GM18858 (cell line): ENCODE measurements around the gene ZNF775.

Experiments
- ATAC-seq: cut with Tn5 transposase; IDR thresholded peaks from one replicate; pipeline ENCODE4 v1.9.1; 2021; ENCODE audit not compliant: unreplicated experiment

Gene ZNF775

GRCh38 chr7:150399421-150400007 is 20.4 kb downstream of the ZNF775 start:
- ATAC-seq: no peak

- no peak for ATAC-seq
Measured at GRCh38 chr7:150400008-150400787, 21.1 kb downstream of the ZNF775 start.

GRCh38 chr7:150400788-150401423 is 21.8 kb downstream of the ZNF775 start:
- ATAC-seq: no peak

DNA sequence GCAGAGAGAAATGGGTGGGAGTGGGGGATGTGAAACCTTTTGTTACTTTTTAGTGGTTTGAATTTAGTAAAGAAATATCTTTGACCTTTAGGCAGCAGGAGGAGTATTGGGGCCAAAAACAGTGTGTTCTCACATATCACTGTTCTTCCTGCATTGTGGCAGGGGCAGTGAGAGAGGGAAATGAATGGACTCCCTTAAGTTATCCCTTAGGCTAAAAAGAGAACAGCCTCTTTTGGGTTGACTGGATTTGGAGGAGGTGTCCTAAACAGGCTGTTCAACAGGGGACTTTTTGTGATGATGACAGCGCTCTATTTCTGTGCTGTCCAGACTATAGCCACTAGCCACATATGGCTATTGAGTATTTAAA is 22.3 kb downstream of the ZNF775 start:
- no peak for ATAC-seq

GRCh38 chr7:150401861-150402631 is 22.9 kb downstream of the ZNF775 start:
- no peak for ATAC-seq

GRCh38 chr7:150402671-150403321 is 23.7 kb downstream of the ZNF775 start:
- ATAC-seq: no peak

GRCh38 chr7:150403376-150404171 is 24.4 kb downstream of the ZNF775 start:
- ATAC-seq: no peak

DNA sequence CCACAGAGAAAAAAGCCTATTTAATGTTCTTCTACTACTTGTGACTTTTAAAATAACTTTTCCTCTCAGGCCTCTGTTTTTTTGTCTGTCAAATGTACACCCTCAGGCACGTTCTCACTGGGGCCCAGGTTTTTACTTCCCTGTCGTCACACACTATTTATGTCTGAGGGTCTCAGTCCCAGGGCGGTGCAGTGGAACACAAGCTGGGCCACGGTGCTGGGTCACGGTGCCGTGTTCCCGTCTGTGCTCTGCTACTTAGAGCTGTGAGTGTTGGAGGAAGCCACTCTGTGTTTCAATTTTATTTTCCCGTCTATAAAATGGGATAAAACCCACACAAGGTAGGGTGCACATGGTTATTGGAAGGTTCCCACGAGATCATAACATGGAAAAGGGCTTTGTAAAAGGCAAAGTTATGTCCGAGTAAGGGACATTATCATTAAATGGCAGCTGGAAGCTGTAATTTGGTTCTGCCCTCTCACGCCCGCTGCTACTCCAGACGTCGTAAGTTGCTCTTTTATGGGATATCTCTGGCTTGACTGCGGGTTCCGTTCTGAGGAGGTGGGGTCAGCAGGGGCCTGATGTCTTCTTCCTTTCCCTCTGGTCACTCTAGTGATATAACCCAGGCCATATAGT is 25.2 kb downstream of the ZNF775 start:
- no peak for ATAC-seq

- peak; percentile 35 for ATAC-seq
Measured at GRCh38 chr7:150404805-150405583, 25.9 kb downstream of the ZNF775 start.

DNA sequence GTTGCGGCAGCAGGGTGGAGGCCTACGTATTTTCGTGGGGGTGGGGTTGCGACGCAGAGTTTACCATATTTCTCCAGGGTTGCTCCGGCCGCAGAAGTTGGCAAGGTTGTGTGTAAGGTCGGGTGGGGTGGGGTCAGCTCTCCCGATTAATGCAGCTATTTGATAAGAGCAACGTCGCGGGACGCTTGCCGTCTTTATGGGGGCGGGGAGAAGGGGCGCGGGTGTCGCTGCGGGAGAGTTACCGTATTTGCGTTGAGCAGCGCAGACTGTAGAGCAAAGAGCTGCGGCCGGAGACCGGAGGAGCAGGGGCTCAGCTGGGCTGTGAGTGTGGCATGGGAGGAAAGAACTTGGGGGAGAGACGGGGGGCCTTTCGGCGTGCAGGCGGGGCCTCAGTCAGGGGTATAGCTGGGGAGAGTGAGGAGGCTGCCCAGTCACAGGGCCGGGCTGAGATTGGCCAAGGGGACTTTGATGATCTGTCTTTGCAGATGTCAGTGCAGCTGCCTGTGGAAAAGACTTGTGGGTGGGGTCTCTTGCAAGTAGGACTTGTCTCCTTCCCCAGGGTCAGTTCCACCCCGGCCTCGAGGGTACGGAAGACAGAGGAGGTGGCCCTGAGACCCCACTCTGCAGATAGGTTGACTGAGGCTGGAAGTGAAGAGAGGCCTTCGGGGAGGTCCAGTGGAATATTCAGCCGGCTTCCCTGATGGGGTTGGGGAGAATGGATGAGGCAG is 26.6 kb downstream of the ZNF775 start:
- ATAC-seq: no peak

GRCh38 chr7:150406312-150406566 is 27.1 kb downstream of the ZNF775 start:
- ATAC-seq: no peak

DNA sequence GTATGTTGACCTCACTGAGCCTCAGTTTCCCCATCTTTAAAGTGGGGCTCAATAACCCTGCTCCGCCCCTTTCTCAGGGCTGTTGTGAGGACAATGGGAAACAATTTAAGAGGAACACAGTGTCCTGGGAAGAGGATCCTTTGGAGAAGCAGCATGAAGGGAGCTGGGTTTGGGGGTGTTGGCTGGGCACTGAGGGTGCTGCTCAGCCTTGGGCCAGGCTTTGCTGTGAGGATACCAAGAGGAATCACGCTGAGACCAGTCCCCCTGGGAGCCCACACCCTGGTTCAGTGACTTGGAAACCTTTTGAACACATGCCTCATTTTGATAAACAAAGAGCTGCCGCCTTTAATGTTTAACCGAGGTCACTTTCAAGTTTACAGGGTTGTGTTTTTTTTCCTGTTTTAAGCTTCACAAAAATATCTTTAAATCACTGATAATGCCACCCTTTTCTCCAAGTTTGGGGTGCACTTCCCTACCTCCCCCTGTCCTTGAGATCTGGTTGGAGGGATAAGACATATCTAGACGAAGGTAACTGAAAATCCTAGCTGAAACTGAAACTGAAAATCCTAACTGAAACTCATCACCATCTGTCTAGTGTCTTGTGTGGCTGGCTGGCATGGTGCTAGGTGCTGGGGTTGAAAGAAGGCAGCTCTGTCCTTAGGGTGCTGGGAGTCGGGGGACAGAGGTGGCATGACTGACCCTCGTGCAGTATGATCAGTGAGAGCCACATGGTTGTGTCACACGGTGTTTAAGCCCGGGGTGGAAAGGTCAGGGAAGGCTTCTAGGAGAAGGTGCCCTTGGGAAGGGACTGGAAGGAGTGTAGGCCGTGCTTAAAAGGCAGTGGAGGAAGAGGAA is 27.7 kb downstream of the ZNF775 start:
- ATAC-seq: peak; percentile 70

DNA sequence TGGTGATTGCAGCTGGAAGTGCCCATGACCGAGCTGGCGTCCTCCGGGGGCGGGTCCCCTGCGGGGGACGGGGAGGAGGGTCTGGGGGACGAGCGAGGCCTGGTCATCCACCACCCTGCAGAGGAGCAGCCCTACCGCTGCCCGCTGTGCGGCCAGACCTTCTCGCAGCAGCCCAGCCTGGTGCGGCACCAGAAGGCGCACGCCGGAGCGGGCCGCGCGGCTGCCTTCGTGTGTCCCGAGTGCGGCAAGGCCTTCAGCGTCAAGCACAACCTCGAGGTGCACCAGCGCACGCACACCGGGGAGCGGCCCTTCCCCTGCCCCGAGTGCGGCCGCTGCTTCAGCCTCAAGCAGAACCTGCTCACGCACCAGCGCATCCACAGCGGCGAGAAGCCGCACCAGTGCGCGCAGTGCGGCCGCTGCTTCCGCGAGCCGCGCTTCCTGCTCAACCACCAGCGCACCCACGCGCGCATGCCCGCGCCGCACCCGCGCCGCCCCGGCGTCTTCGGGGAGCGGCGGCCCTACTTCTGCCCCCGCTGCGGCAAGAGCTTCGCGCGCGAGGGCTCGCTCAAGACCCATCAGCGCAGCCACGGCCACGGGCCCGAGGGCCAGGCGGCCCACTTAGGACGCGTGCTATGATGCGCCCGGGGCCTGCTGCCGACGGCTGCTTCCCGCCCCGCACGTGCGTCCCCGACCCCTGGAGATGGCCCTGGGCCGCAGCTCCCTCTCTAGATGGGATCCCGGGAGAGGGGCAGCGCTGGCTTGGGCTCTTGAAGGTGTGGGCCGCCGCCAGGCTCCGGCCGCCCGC is 28.7 kb downstream of the ZNF775 start:
- no peak for ATAC-seq

DNA sequence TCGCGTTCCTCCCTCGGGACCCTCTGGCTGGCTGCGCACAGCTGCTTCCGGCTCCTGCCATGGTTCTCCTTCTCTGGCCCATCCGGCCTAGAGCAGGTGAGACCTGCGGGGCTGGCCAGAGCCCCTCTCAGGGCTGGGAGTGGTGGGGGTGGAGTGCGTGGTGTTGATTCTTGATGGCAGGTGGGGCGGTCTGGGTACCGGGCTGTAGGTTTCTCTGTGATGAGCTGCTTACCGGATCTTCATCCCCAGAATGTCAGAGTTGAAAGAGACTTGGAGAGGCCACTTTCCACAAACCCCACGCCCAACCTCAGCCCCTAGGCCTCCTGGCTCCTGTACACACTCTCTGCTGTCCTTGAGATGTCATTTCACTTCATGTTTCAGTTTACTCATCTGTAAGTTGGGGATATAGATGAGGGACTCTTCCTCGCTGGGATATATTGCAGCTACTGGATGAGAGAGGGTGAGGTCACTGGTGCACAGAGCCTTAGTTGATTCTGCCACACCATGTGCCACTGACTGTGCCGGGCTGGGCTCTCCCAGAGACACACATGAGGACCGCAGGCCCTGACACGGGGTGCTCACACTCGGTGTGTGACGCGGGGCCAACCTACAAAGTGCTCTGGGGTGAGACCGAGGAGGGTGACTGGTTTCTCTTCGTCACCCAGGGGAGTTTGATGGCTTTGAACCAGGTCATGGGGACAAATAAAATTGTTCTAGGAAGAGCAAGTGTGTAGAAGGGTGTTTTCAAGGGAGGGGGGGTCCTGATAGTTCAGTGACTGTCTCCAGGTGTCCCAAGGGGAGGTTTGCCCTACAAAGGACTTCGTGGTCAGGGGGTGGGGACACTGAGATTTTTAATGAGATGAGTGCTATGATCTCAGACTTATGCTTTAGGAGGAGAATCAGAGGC is 29.5 kb downstream of the ZNF775 start:
- no peak for ATAC-seq

DNA sequence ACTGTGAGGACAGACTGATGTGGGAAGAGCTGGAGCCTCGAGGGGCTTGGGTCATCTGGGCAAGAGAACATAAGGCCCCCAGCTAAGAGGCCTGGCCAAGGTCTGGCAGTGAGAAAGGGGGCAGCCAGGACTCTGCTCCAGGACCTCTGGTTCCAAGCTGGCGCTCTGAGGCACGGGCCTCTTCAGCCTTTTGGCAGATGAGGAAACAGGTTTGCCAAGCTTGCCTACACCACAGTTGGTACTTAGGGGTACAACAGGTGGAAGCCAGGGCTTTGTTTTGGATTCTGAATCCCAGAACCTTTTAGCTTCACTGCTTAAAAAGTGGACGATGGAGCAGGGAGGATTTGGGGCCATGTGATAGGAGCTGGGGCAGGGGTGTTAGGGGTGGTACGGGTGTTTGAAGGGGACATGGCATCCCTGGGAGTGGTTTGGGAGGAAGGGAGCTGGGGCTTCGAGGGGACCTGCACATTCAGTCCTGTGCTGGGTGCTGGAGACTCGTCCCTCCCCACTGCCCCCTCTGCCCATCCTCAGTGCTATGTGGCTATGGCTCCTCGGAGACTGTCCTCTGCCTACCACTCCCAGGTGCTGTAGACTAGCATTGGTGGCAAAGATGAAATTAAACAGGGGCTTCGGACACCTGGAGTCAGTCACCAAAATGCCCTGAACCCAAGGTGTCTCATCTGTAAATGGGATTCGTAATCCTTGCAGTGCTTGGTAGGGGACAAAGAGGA is 30.3 kb downstream of the ZNF775 start:
- ATAC-seq: no peak
